HepG2 (cell line): ENCODE data around the gene PRDM15. TPM values are rescaled to one million over a fixed set of nuclear protein-coding genes. Genes with fewer than 3 reads are reported as not detected.

Experiments
- ATAC-seq: fragments of 200-7000 bp; cut with Tn5 transposase; 3 replicates; pipeline ENCODE4 v1.9.1; 2020; ENCODE audit warnings: mild to moderate bottlenecking, moderate library complexity
- BruUV-seq: library from RNA; stranded (reverse); fragments of 400-500 nt; replicated peaks from 2 replicates; lab custom pipeline; 2021; lab: Mats Ljungman, UMichigan
- CTCF ChIA-PET: fragments of 300-600 bp; formaldehyde crosslinking; extraction: SDS; loops from one replicate; lab custom pipeline; 2021; ENCODE audit warnings: low total read pairs, inconsistent platforms, low intra/inter-chr PET ratio; lab: Yijun Ruan, JAX
- POLR2A ChIA-PET: fragments of 350-600 bp; sonication (Branson Sonifier 250); formaldehyde crosslinking; loops from one replicate; lab custom pipeline; 2020; ENCODE audit warnings: antibody characterized with exemption, inconsistent platforms; lab: Yijun Ruan, JAX
- DNase-seq: peaks from one replicate; pipeline ENCODE4 v3.0.0-alpha.2; 2015; ENCODE audit warnings: low spot score
- FAIRE-seq: peaks from 3 replicates; lab custom pipeline; 2011; peaks lifted over from hg19 to GRCh38; lab: Jason Lieb, UNC
- H2AFZ ChIP-seq: one replicate; pipeline ENCODE4 v1.6.1; 2011; ENCODE audit warnings: low read length, inconsistent platforms
- H3K27ac ChIP-seq: fragments of 300-600 bp; 3 replicates; pipeline ENCODE4 v1.8.0; 2011; ENCODE audit warnings: mixed run types, mild to moderate bottlenecking, mixed read lengths, low read length, inconsistent platforms; ENCODE audit not compliant: insufficient read depth; ENCODE audit errors: extremely low read length
- H3K27me3 ChIP-seq, 2 experiments: fragments of 200-600 bp in 1 of 2; 2 replicates in 1 of 2; 3 replicates in 1 of 2; pipeline versions ENCODE4 v1.6.0 to v1.8.0; 2011; ENCODE audit warnings: low read length in 2 of 2, mild to moderate bottlenecking in 2 of 2, moderate library complexity in 2 of 2, inconsistent platforms in 1 of 2; ENCODE audit not compliant: insufficient read depth in 2 of 2, control insufficient read depth in 1 of 2
- H3K36me3 ChIP-seq, 2 experiments: fragments of 200-600 bp in 1 of 2; replicated peaks in 1 of 2; 2 replicates in 1 of 2; 3 replicates in 1 of 2; pipeline versions ENCODE4 v1.5.1 to v1.8.0; 2011; ENCODE audit warnings: low read length in 2 of 2, inconsistent platforms in 1 of 2; ENCODE audit not compliant: insufficient read depth in 2 of 2, control insufficient read depth in 1 of 2
- H3K4me1 ChIP-seq: 2 replicates; pipeline ENCODE4 v1.5.1; 2012; ENCODE audit warnings: low read length, inconsistent platforms; ENCODE audit not compliant: insufficient read depth
- H3K4me2 ChIP-seq: 2 replicates; pipeline ENCODE4 v1.6.0; 2011; ENCODE audit warnings: low read depth, low read length, inconsistent platforms
- H3K4me3 ChIP-seq, 3 experiments: fragments of 200-600 bp in 1 of 3; sonication (generic), shearing (Covaris generic) in 1 of 3; replicated peaks in 1 of 3; 2 replicates each; pipeline ENCODE4 v1.5.1; 2011 to 2016; ENCODE audit warnings: low read length in 3 of 3, inconsistent platforms in 2 of 3, low read depth in 2 of 3, mild to moderate bottlenecking in 2 of 3, control low read depth in 1 of 3, mixed read lengths in 1 of 3; ENCODE audit not compliant: insufficient read depth in 1 of 3
- H3K79me2 ChIP-seq: one replicate; pipeline ENCODE4 v1.6.1; 2011; ENCODE audit warnings: low read length, inconsistent platforms; ENCODE audit not compliant: insufficient read depth
- H3K9ac ChIP-seq: 2 replicates; pipeline ENCODE4 v1.6.0; 2011; ENCODE audit warnings: mild to moderate bottlenecking, low read depth, low read length, inconsistent platforms; ENCODE audit not compliant: insufficient read depth
- H3K9me3 ChIP-seq: 2 replicates; pipeline ENCODE4 v1.5.1; 2012; ENCODE audit warnings: mild to moderate bottlenecking, low read length
- H4K20me1 ChIP-seq: 2 replicates; pipeline ENCODE4 v1.6.0; 2011; ENCODE audit warnings: inconsistent platforms, mild to moderate bottlenecking, low read length, moderate library complexity; ENCODE audit not compliant: insufficient read depth
- EHMT2 ChIP-seq: fragments of 200-600 bp; sonication (generic); IDR thresholded peaks from 2 replicates; pipeline ENCODE4 v1.7.0; 2017; ENCODE audit warnings: antibody characterized with exemption, low read depth, low read length, borderline replicate concordance
- FOXC1 ChIP-seq: sonication (generic); formaldehyde crosslinking; IDR thresholded peaks from 2 replicates; pipeline ENCODE4 v1.8.0; 2022; ENCODE audit warnings: mild to moderate bottlenecking, missing genetic modification reagents, borderline replicate concordance
- GABPA ChIP-seq, 2 experiments: IDR thresholded peaks; 2 replicates each; pipeline ENCODE4 v1.6.1; 2011 to 2016; ENCODE audit warnings: low read depth in 2 of 2, low read length in 1 of 2, missing biosample characterization in 1 of 2, missing genetic modification characterization in 1 of 2
- HDAC2 ChIP-seq: sonication (generic); formaldehyde crosslinking; IDR thresholded peaks from 2 replicates; pipeline ENCODE4 v1.4.0; 2020; ENCODE audit warnings: missing genetic modification reagents
- KAT7 ChIP-seq: IDR thresholded peaks from 2 replicates; pipeline ENCODE4 v1.6.1; 2018; ENCODE audit warnings: borderline replicate concordance, missing compliant biosample characterization
- PPARG ChIP-seq: conservative IDR thresholded peaks from 2 replicates; pipeline ENCODE4 v1.6.1; 2016; ENCODE audit warnings: missing biosample characterization, missing genetic modification reagents
- ZSCAN25 ChIP-seq: sonication (generic); formaldehyde crosslinking; IDR thresholded peaks from 2 replicates; pipeline ENCODE4 v1.8.0; 2022; ENCODE audit warnings: mild to moderate bottlenecking, missing genetic modification reagents
- ZSCAN9 ChIP-seq: IDR thresholded peaks from 2 replicates; pipeline ENCODE4 v1.6.1; 2016; ENCODE audit warnings: borderline replicate concordance
- WGBS: methylation state at CpG from one replicate; pipeline ENCODE4 v1.1.6; 2017; ENCODE audit warnings: low lambda C conversion rate; 5-methylcytosine and 5-hydroxymethylcytosine counted together
- in situ Hi-C: cut with HindIII; loops from 2 replicates; pipeline ENCODE4 v1.10.0; 2017; ENCODE audit warnings: low pct_unique_long_range_greater_than_20kb; ENCODE audit not compliant: extremely low pct_ligation_motif_present
- intact Hi-C: fragments of 100-400 bp; cut with micrococcal nuclease; formaldehyde crosslinking; loops from one replicate; pipeline ENCODE4 v1.10.0; 2022; ENCODE audit not compliant: unreplicated experiment
- polyA plus RNA-seq, 8 experiments: library from polyadenylated mRNA; depleted of rRNA in 3 of 8; stranded (reverse) in 7 of 8; unstranded in 1 of 8; fragments of >200 nt; fragmentation: Illumina TruSeq in 4 of 8; extraction: Trizol in 4 of 8; gene quantifications; 2 replicates each; pipeline versions ENCODE4 v1.2.1 to v1.2.3, GENCODE V29; 2011 to 2016; ENCODE audit warnings: low read depth in 4 of 8, missing spikeins in 1 of 8, mixed read lengths in 1 of 8; ENCODE audit not compliant: insufficient read depth in 1 of 8
- total RNA-seq, 5 experiments: library from RNA; depleted of rRNA; stranded (reverse); fragments of >200 nt; fragmentation: Illumina TruSeq; extraction: Trizol; gene quantifications; 2 replicates each; pipeline ENCODE4 v1.2.3, GENCODE V29; 2016; ENCODE audit warnings: low read depth in 1 of 5
- TF ChIP-seq, protein P1 (sequence below): sonication (generic); formaldehyde crosslinking; IDR thresholded peaks from 2 replicates; pipeline ENCODE4 v1.8.1; 2023; ENCODE audit warnings: missing genetic modification reagents, mild to moderate bottlenecking, borderline replicate concordance
- TF ChIP-seq, protein P2 (sequence below): sonication (generic); formaldehyde crosslinking; IDR thresholded peaks from 2 replicates; pipeline ENCODE4 v1.5.0; 2020; ENCODE audit warnings: missing genetic modification reagents, mild to moderate bottlenecking, borderline replicate concordance

The PRDM15 gene
- total and polyA plus RNA-seq, 2 of the 13 experiments (the other 11 are each of a cell fraction or from before 2014, with no cell fraction given): 4.0 to 6.9 TPM

DNA sequence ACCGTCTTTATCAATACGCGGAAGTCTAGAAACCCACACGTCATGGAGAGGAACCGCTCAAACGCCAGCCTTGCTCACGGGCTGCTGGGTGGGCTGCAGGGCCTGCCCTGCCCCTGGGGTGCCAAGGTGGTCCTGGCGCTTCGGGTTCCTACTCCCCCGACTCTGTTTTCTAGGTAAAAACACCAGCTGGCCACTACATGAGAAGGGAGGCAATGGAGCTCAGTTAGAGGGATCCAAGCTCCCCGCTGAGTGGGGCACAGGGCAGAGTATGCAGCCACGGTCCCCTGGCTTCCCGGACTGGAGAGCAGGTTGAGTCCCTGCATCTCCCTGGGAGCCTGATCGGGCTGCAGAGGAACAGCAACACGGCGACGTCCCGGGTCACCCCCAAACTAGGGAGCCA lies 71.0 kb downstream of the PRDM15 start:
- intact Hi-C loops: no loop called here
- in situ Hi-C loops: no loop called here
- no peaks in the 10 kb centered on the region for H3K4me1 ChIP-seq
- POLR2A ChIA-PET: no interaction called here
- TF ChIP-seq ZSCAN25 (CRISPR knock-in tag): no peak
- TF ChIP-seq FOXC1: no peak
- no peak for TF ChIP-seq GABPA (IDR thresholded peaks at IDR 0.05; ENCODE audit: low read depth, low read length)
- no peak for TF ChIP-seq GABPA (CRISPR knock-in tag; IDR thresholded peaks at IDR 0.05; ENCODE audit: low read depth)
- no peak for TF ChIP-seq EHMT2
- TF ChIP-seq, protein P1, sequence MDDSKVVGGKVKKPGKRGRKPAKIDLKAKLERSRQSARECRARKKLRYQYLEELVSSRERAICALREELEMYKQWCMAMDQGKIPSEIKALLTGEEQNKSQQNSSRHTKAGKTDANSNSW (CRISPR knock-in tag): no peak
- TF ChIP-seq ZSCAN9 (CRISPR knock-in tag): no peak
- TF ChIP-seq KAT7: no peak
- TF ChIP-seq PPARG: no peak
- TF ChIP-seq, protein P2, sequence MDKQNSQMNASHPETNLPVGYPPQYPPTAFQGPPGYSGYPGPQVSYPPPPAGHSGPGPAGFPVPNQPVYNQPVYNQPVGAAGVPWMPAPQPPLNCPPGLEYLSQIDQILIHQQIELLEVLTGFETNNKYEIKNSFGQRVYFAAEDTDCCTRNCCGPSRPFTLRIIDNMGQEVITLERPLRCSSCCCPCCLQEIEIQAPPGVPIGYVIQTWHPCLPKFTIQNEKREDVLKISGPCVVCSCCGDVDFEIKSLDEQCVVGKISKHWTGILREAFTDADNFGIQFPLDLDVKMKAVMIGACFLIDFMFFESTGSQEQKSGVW: no peak
- TF ChIP-seq HDAC2 (CRISPR knock-in tag): no peak
- no peaks in the 10 kb centered on the region for H3K9me3 ChIP-seq
- no peak overlapping the region for H2AFZ ChIP-seq
- no peak overlapping the region for H3K4me2 ChIP-seq
- no peak overlapping the region for H3K9ac ChIP-seq
- H3K4me3 ChIP-seq: no peak overlapping the region
- 96% methylated on average over 12 of the region's 18 CpGs for WGBS
- no peak for ATAC-seq
- no peaks in the 10 kb centered on the region for H3K79me2 ChIP-seq
- peaks cover 2 to 26% of the 10 kb centered on the region in 2 experiments; a peak in 3 of 5 replicates for H3K36me3 ChIP-seq
- no peaks in the 10 kb centered on the region for H4K20me1 ChIP-seq
- DNase-seq: no peak
- BruUV-seq: no TSS peak
- no peaks in the 10 kb centered on the region for H3K27me3 ChIP-seq
- FAIRE-seq: no peak
- no peak overlapping the region for H3K27ac ChIP-seq
- CTCF ChIA-PET: no interaction called here
